ENCODE results near the gene ADD1.

DNA sequence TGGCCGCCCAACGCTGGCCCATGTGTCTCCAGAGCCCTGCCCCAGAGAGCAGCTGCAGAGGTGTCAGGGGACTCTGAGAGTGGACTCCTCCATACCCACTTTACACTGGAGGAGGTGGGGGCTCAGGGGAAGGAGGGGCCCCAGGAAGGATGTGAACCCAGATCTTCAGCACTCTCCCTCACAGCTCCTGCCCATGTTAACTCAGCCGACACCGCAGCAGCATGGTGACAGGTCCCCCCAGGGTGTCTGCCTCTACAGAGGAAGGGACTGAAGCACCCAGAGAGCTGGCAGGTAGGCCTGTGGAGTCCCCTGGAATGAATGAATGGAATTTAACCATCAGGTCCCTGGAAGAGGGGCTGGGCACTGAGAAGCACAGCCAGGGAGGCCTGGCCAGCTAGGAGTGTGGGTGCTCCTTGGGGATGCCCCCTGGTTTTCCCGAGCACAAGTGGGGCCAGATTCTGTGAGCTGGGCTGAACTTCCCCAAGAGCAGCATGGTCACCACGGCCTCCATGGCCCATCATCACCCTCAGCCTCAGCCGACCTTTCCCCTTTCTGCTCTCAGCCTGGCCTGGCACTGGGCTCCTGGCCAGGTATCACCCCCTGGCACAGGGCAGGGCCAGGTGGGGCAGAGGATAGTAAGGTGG, 28.9 kb upstream of the ADD1 start:
- TF ChIP-seq CTCF (conservative IDR thresholded peaks at IDR 0.05 in 1 of 2, IDR thresholded peaks at IDR 0.05 in 1 of 2; ENCODE audit: low read depth in 1 of 2, low read length in 2 of 2) (no peak), EZH2 (IDR thresholded peaks at IDR 0.05; ENCODE audit: low read length, missing control alignments) (no peak)

All from fibroblast of lung (primary cell).